RWPE2 (cell line): ENCODE data around the gene PAX1.

Experiments
- ATAC-seq: fragments of 200-7000 bp; cut with Tn5 transposase; 3 replicates; pipeline ENCODE4 v1.9.1; 2021; ENCODE audit warnings: low read depth
- DNase-seq: peaks from one replicate; pipeline ENCODE4 v3.0.0-alpha.2; 2020; ENCODE audit warnings: low spot score
- H3K27ac ChIP-seq: fragments of 450-650 bp; 2 replicates; pipeline ENCODE4 v1.5.1; 2017; ENCODE audit warnings: mild to moderate bottlenecking; ENCODE audit not compliant: poor library complexity, severe bottlenecking
- H3K27me3 ChIP-seq: fragments of 250-450 bp; sonication (Bioruptor Pico); 2 replicates; pipeline ENCODE4 v1.5.1; 2021; ENCODE audit warnings: mild to moderate bottlenecking, moderate library complexity; ENCODE audit not compliant: insufficient read depth, poor library complexity, severe bottlenecking
- H3K36me3 ChIP-seq: fragments of 250-450 bp; sonication (Bioruptor Pico); 2 replicates; pipeline ENCODE4 v1.5.1; 2020; ENCODE audit warnings: low read depth, mild to moderate bottlenecking, moderate library complexity
- H3K4me1 ChIP-seq: fragments of 250-450 bp; sonication (Bioruptor Pico); 2 replicates; pipeline ENCODE4 v1.5.1; 2021; ENCODE audit warnings: mild to moderate bottlenecking, moderate library complexity; ENCODE audit not compliant: insufficient read depth, poor library complexity, severe bottlenecking
- H3K4me3 ChIP-seq: fragments of 250-450 bp; sonication (Bioruptor Pico); 2 replicates; pipeline ENCODE4 v1.5.1; 2021; ENCODE audit warnings: mild to moderate bottlenecking, moderate library complexity; ENCODE audit not compliant: severe bottlenecking
- H3K9me3 ChIP-seq: fragments of 250-450 bp; sonication (Bioruptor Pico); 2 replicates; pipeline ENCODE4 v1.5.1; 2021; ENCODE audit warnings: mild to moderate bottlenecking, moderate library complexity; ENCODE audit not compliant: severe bottlenecking
- TF ChIP-seq, protein P1 (sequence below): fragments of 450-650 bp; IDR thresholded peaks from one replicate; pipeline ENCODE4 v1.5.1; 2017; ENCODE audit warnings: mild to moderate bottlenecking, moderate library complexity; ENCODE audit not compliant: poor library complexity, severe bottlenecking

Gene PAX1

DNA sequence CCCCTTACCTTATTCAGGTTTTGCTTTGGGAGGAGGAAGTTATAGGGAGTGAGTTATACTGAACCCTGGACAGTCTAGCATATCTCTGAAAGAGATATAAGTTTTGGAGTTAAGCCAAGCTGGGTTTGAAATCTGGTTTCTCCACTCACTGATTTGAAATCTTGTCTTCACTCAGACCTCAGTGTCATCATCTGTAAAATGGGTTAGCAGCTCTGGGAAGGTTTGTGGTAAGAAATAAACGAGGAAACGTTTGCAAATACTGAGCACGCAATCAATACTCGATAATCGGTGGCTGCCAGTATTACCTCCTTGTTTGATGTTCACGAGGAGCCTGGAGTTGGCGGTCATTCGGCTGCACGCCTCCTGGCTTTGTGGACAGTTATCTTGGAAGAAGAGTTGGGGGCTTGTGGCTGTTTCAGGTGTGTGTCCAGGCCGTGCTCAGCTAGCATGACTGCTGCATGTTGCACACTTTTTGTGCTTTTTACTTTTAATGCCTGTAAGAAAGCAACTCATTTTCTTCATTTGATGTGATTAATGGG, 61.8 kb downstream of the PAX1 start:
- no peak for ATAC-seq
- no peaks in the 10 kb centered on the region for H3K4me1 ChIP-seq
- no peaks in the 10 kb centered on the region for H3K36me3 ChIP-seq
- H3K27ac ChIP-seq: no peak overlapping the region
- no peaks in the 10 kb centered on the region for H3K27me3 ChIP-seq
- no peak overlapping the region for H3K4me3 ChIP-seq
- H3K9me3 ChIP-seq: no peaks in the 10 kb centered on the region
- TF ChIP-seq, protein P1, sequence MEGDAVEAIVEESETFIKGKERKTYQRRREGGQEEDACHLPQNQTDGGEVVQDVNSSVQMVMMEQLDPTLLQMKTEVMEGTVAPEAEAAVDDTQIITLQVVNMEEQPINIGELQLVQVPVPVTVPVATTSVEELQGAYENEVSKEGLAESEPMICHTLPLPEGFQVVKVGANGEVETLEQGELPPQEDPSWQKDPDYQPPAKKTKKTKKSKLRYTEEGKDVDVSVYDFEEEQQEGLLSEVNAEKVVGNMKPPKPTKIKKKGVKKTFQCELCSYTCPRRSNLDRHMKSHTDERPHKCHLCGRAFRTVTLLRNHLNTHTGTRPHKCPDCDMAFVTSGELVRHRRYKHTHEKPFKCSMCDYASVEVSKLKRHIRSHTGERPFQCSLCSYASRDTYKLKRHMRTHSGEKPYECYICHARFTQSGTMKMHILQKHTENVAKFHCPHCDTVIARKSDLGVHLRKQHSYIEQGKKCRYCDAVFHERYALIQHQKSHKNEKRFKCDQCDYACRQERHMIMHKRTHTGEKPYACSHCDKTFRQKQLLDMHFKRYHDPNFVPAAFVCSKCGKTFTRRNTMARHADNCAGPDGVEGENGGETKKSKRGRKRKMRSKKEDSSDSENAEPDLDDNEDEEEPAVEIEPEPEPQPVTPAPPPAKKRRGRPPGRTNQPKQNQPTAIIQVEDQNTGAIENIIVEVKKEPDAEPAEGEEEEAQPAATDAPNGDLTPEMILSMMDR: no peak
- no peak for DNase-seq

DNA sequence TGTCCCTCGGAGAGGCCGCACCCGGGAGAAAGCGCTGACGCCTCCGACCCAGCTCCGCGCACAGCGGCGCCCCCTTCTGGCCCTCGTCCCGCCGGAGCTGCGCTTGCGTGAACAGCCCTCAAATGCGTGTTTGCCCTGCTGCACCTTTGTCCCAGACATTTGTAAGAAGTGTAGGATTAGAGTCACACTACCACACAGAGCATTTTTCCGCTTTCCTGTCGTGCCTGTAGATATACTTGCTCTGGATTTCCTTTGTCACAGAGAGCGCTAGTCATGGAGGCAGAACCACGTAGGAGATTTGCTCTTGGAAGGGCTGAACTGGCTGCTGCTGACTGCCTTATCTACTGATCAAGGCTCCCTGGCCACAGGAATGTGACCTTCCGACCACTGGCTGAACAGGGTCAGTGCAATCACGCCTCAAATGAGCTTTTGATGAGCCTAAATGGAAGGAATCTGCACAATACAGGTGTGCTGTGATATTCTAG, 62.3 kb downstream of the PAX1 start:
- no peaks in the 10 kb centered on the region for H3K4me1 ChIP-seq
- H3K4me3 ChIP-seq: no peak overlapping the region
- H3K27ac ChIP-seq: no peak overlapping the region
- no peaks in the 10 kb centered on the region for H3K27me3 ChIP-seq
- no peaks in the 10 kb centered on the region for H3K9me3 ChIP-seq
- ATAC-seq: peak; percentile 31; the same call in 2 of the 3 replicates
- no peak for DNase-seq
- TF ChIP-seq, protein P1: peak; percentile 28
- H3K36me3 ChIP-seq: no peaks in the 10 kb centered on the region
